ENCODE measurements around the gene ERG. TPM values are rescaled to one million over a fixed set of nuclear protein-coding genes. Genes with fewer than 3 reads are reported as not detected.

Gene ERG
- total RNA-seq, 1 experiment from 2014 or later = 0.11 TPM

- Histone ChIP-seq H2BK120ac (ENCODE audit: low read depth, low read length, poor library complexity, severe bottlenecking) (no peak overlapping the region), H3K23me2 (ENCODE audit: insufficient read length, low read depth, low read length, poor library complexity, severe bottlenecking) (no peaks in the 10 kb centered on the region), H3K56ac (ENCODE audit: insufficient read length, low read depth, low read length) (no peak overlapping the region), H3K4me2 (ENCODE audit: insufficient read depth, insufficient read length, low read length) (no peak overlapping the region), H3K9ac (ENCODE audit: extremely low read depth, insufficient read length, low read length) (no peak overlapping the region), H2AFZ (ENCODE audit: low read length) (no peak overlapping the region), H2BK12ac (ENCODE audit: insufficient read length, low read depth, low read length) (no peak overlapping the region), H4K91ac (ENCODE audit: insufficient read length, low read depth, low read length) (no peak overlapping the region), H3K27ac (ENCODE audit: insufficient read length, low read depth, low read length) (no peak overlapping the region), H3T11ph (ENCODE audit: low read length) (no peak overlapping the region), H3K4me1 (ENCODE audit: insufficient read depth, low read length) (no peaks in the 10 kb centered on the region; the same call in 1 of the 2 replicates), H3K4ac (ENCODE audit: low read depth, low read length) (no peak overlapping the region), H2BK5ac (ENCODE audit: insufficient read length, low read length) (no peak overlapping the region), H3K14ac (ENCODE audit: insufficient read depth, low read length) (no peak overlapping the region), H3K18ac (ENCODE audit: insufficient read length, low read depth, low read length) (no peak overlapping the region), H3K79me2 (ENCODE audit: insufficient read depth, low read length) (no peaks in the 10 kb centered on the region), H3K9me3 (ENCODE audit: control insufficient read depth, low read depth, low read length) (no peaks in the 10 kb centered on the region), H2BK15ac (ENCODE audit: low read depth, low read length) (no peak overlapping the region), H3K79me1 (ENCODE audit: insufficient read depth, low read depth, low read length, poor library complexity, severe bottlenecking) (no peaks in the 10 kb centered on the region), H4K8ac (replicated peaks; ENCODE audit: insufficient read length, low read depth, low read length) (no peak overlapping the region), H2AK5ac (ENCODE audit: insufficient read length, low read length) (no peak overlapping the region), H2BK20ac (ENCODE audit: low read depth, low read length, poor library complexity, severe bottlenecking) (no peak overlapping the region), H4K5ac (ENCODE audit: insufficient read length, low read depth, low read length) (no peak overlapping the region), H3K27me3 (ENCODE audit: insufficient read depth, low read length) (no peaks in the 10 kb centered on the region), H3K23ac (ENCODE audit: insufficient read length, low read depth, low read length) (no peak overlapping the region), H4K20me1 (ENCODE audit: control insufficient read depth, insufficient read depth, insufficient read length) (no peaks in the 10 kb centered on the region)
- Mint-ChIP-seq H3K4me1 (peaks cover 12 to 15% of the 10 kb centered on the region in 2 experiments), H3K36me3 (ENCODE audit: insufficient read depth in 1 of 3, low read depth in 3 of 3) (no peaks in the 10 kb centered on the region), H3K4me3 (no peak overlapping the region), H3K27ac (no peak overlapping the region), H3K9me3 (no peaks in the 10 kb centered on the region; a peak in 2 of 5 replicates), H3K27me3 (ENCODE audit: low read depth) (peaks cover 13% of the 10 kb centered on the region)
- no peak for TF ChIP-seq CTCF (conservative IDR thresholded peaks at IDR 0.05)
- WGBS (ENCODE audit: extremely low coverage, insufficient read length, low lambda C conversion rate) = no CpG with 5 or more reads among the region's 4 CpGs
- DNase-seq = no peak
Observed at GRCh38 chr21:38478782-38479181, 19.5 kb downstream of the ERG start.

Measured in H9 (cell line).